Progenitor cell of endocrine pancreas (in vitro differentiated cells): Measurements from ENCODE around the gene NPAS2. TPM values are rescaled to one million over a fixed set of nuclear protein-coding genes. Genes with fewer than 3 reads are reported as not detected.

Source experiments
- DNase-seq: peaks from one replicate; pipeline ENCODE4 v3.0.0; 2021; ENCODE audit warnings: low spot score; ENCODE audit not compliant: unreplicated experiment
- H3K27ac Mint-ChIP-seq: 2 replicates; pipeline ENCODE4 v1.8.0; 2021; ENCODE audit warnings: mild to moderate bottlenecking, moderate library complexity, mixed read lengths
- H3K27me3 Mint-ChIP-seq: 2 replicates; pipeline ENCODE4 v1.8.0; 2021; ENCODE audit warnings: mixed read lengths
- H3K36me3 Mint-ChIP-seq: 2 replicates; pipeline ENCODE4 v1.8.0; 2022; ENCODE audit warnings: mixed read lengths; ENCODE audit not compliant: insufficient read depth
- H3K4me1 Mint-ChIP-seq: 2 replicates; pipeline ENCODE4 v1.8.0; 2021; ENCODE audit warnings: low read depth, mixed read lengths
- H3K4me3 Mint-ChIP-seq: 2 replicates; pipeline ENCODE4 v1.8.0; 2021; ENCODE audit warnings: low read depth, mild to moderate bottlenecking, moderate library complexity, mixed read lengths
- H3K9me3 Mint-ChIP-seq: 2 replicates; pipeline ENCODE4 v1.8.0; 2021; ENCODE audit warnings: low read depth, mixed read lengths
- CTCF ChIP-seq: fragments of 200-600 bp; sonication (generic); IDR thresholded peaks from one replicate; pipeline ENCODE4 v1.5.0; 2021; ENCODE audit warnings: antibody characterized with exemption, mild to moderate bottlenecking; ENCODE audit not compliant: unreplicated experiment
- total RNA-seq: library from RNA; stranded (reverse); gene quantifications from 2 replicates; pipeline ENCODE4 v1.2.1, GENCODE V29; 2021

NPAS2 gene
- total RNA-seq, 1 donor from 2014 or later: 0.84 TPM

- no peaks in the 10 kb centered on the region for H3K9me3 Mint-ChIP-seq
Observed at GRCh38 chr2:100921685-100922161, 101.8 kb downstream of the NPAS2 start.

GRCh38 chr2:100923461-100924060 is 103.6 kb downstream of the NPAS2 start:
- no peaks in the 10 kb centered on the region for H3K9me3 Mint-ChIP-seq
- no peak for DNase-seq
- no peak overlapping the region for H3K27ac Mint-ChIP-seq
- no peak overlapping the region for H3K4me3 Mint-ChIP-seq
- H3K36me3 Mint-ChIP-seq: no peaks in the 10 kb centered on the region
- TF ChIP-seq CTCF: no peak
- H3K4me1 Mint-ChIP-seq: peaks cover 2% of the 10 kb centered on the region
- H3K27me3 Mint-ChIP-seq: peaks cover 9% of the 10 kb centered on the region

More at GRCh38 chr2:100921685-100922161, 101.8 kb downstream of the NPAS2 start:
- no peak overlapping the region for H3K27ac Mint-ChIP-seq
- DNase-seq: no peak
- TF ChIP-seq CTCF: no peak
- H3K27me3 Mint-ChIP-seq: peaks cover 9% of the 10 kb centered on the region
- H3K4me1 Mint-ChIP-seq: peaks cover 2% of the 10 kb centered on the region
- no peaks in the 10 kb centered on the region for H3K36me3 Mint-ChIP-seq
- no peak overlapping the region for H3K4me3 Mint-ChIP-seq

GRCh38 chr2:100924122-100924519 is 104.2 kb downstream of the NPAS2 start:
- peaks cover 7% of the 10 kb centered on the region for H3K27me3 Mint-ChIP-seq
- DNase-seq: no peak
- H3K9me3 Mint-ChIP-seq: no peaks in the 10 kb centered on the region
- H3K27ac Mint-ChIP-seq: no peak overlapping the region
- no peak overlapping the region for H3K4me3 Mint-ChIP-seq
- no peaks in the 10 kb centered on the region for H3K36me3 Mint-ChIP-seq
- no peak for TF ChIP-seq CTCF
- H3K4me1 Mint-ChIP-seq: peaks cover 2% of the 10 kb centered on the region

- H3K27ac Mint-ChIP-seq: no peak overlapping the region
- peaks cover 2% of the 10 kb centered on the region for H3K27me3 Mint-ChIP-seq
- DNase-seq: no peak
- H3K36me3 Mint-ChIP-seq: no peaks in the 10 kb centered on the region
- H3K9me3 Mint-ChIP-seq: no peaks in the 10 kb centered on the region
- H3K4me1 Mint-ChIP-seq: peaks cover 2% of the 10 kb centered on the region
- TF ChIP-seq CTCF: no peak
- H3K4me3 Mint-ChIP-seq: no peak overlapping the region
Observed at GRCh38 chr2:100924520-100925451, 104.8 kb downstream of the NPAS2 start.

GRCh38 chr2:100928235-100928634 is 108.3 kb downstream of the NPAS2 start:
- no peaks in the 10 kb centered on the region for H3K9me3 Mint-ChIP-seq
- no peak for DNase-seq
- TF ChIP-seq CTCF: no peak
- peaks cover 2% of the 10 kb centered on the region for H3K4me1 Mint-ChIP-seq
- H3K36me3 Mint-ChIP-seq: no peaks in the 10 kb centered on the region
- H3K27ac Mint-ChIP-seq: no peak overlapping the region
- no peaks in the 10 kb centered on the region for H3K27me3 Mint-ChIP-seq
- no peak overlapping the region for H3K4me3 Mint-ChIP-seq
